Measurements from ENCODE around the gene PDGFB.
A peak's percentile ranks its signal among the peaks of the same experiment; 100 is the strongest.

Gene PDGFB

DNA sequence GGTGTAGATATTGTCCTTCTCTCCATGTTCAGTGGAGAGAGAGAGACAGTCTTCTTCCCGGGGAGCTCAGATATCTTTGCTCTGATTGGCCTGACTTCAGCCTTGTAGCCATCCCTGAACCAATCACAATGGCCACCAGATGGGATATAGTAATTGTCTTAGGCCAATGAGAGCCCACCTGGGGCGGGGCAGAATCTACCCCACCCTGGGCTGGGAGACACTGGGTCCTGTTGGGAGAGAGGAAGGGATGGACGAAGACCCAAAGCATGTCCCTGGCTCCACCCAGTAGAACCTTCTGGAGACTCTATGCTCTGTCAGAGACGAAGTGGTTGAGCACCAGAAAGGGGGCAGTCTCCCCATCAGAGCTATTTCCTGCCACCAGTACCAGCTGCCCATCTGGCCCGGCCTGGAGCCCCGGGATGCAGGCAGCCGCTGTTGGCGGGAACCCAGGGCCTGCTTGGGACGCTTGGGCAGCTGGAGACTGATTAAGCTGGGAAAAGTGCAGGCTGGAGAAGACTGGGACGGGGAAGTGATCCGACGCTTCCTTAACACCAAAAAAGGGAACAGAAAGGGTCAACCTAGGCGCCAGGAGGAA, 60.7 kb downstream of the PDGFB start:
- CTCF ChIA-PET: interaction anchor here (1.1 kb wide), 1 partner anchor 13 kb away, joined by 3 read pairs; no protein-coding TSS in a partner anchor
- no peak for DNase-seq
- no peak overlapping the region for H3K27ac Mint-ChIP-seq
- no peaks in the 10 kb centered on the region for H3K4me1 Mint-ChIP-seq
- no peaks in the 10 kb centered on the region for H3K36me3 Mint-ChIP-seq
- H3K27me3 Mint-ChIP-seq: peaks cover 58% of the 10 kb centered on the region
- H3K9me3 Mint-ChIP-seq: no peaks in the 10 kb centered on the region
- no peak overlapping the region for H3K4me3 Mint-ChIP-seq

DNA sequence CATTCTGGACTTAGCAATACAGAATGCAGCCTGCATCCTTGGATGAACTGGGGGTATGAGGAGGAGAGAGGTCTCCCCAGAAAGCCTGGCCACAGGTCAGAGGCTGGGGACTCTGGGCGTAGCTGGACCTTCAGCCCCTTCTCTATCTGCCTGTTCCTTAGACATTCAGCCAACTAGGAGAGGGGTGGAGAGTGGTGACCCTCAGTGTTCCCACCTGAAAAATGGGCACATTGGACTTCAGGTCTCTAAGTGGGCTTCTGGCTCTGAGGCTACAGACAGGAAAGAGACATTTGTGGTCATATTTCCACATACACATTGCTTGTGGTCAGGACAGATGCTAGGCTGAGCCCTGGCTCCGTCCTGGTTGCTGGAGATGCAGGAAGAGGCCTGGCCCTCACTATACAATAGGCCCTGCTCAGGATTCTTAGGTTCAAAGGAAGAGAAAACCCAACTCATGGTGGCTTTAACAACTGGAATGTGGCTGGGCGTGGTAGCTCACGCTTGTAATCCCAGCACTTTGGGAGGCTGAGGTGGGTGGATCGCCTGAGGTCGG, 62.2 kb downstream of the PDGFB start:
- Mint-ChIP-seq H3K36me3 (no peaks in the 10 kb centered on the region), H3K4me3 (no peak overlapping the region), H3K4me1 (peaks cover 7% of the 10 kb centered on the region), H3K9me3 (no peaks in the 10 kb centered on the region), H3K27me3 (peaks cover 49% of the 10 kb centered on the region), H3K27ac (no peak overlapping the region)
- DNase-seq: no peak
- CTCF ChIA-PET: interaction anchor here (0.9 to 2.1 kb wide), 2 partner anchors 12 to 134 kb away, joined by 3 to 8 read pairs; no protein-coding TSS in a partner anchor

DNA sequence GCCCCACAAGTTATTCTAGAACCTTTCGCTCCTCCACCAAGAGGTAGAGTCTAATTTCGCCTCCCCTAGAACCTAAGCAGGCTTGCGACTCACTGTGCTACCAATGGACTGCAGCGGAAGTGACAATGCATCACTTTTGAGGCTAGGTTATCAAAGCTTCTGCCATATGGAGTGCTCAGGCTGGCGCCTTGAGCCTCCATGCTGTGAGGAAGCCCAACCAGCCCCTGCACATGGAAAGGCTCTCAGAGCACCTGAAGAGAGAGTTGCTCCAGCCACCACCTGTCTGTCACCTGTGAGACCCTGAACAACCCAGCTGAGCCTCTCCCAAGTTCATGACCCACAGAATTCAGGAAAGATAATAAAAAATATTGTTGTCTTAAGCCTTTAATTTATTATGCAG, 63.0 kb downstream of the PDGFB start:
- peaks cover 8% of the 10 kb centered on the region for H3K4me1 Mint-ChIP-seq
- no peaks in the 10 kb centered on the region for H3K9me3 Mint-ChIP-seq
- CTCF ChIA-PET: interaction anchor here (2.1 kb wide), 1 partner anchor 11 kb away, joined by 8 read pairs; no protein-coding TSS in a partner anchor
- no peak overlapping the region for H3K4me3 Mint-ChIP-seq
- no peak for DNase-seq
- no peak overlapping the region for H3K27ac Mint-ChIP-seq
- no peaks in the 10 kb centered on the region for H3K36me3 Mint-ChIP-seq
- peaks cover 41% of the 10 kb centered on the region for H3K27me3 Mint-ChIP-seq

DNA sequence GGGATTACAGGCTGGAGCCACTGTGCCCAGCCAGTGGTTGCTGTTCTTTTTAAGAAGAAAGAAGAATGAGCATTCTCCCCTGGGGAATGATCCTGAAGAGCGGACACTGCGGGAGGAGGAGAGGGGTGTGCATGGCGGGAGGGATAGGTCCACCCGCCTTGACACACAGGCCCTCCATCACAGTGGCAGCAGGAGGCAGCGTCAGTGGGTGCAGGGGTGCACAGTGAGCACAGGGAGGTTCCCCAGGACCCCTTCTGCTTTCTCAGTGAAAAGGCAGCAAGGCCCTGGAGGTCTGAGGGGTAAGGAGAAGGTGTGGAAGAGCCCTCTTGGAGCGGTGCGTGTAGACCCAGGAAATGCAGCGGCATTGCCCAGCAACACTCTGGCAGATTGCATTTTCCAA, 63.4 kb downstream of the PDGFB start:
- Mint-ChIP-seq H3K4me3 (no peak overlapping the region), H3K27me3 (peaks cover 40% of the 10 kb centered on the region), H3K4me1 (peaks cover 8% of the 10 kb centered on the region), H3K9me3 (no peaks in the 10 kb centered on the region), H3K36me3 (no peaks in the 10 kb centered on the region), H3K27ac (no peak overlapping the region)
- CTCF ChIA-PET: interaction anchor here (2.1 kb wide), 1 partner anchor 11 kb away, joined by 8 read pairs; no protein-coding TSS in a partner anchor
- DNase-seq: no peak

DNA sequence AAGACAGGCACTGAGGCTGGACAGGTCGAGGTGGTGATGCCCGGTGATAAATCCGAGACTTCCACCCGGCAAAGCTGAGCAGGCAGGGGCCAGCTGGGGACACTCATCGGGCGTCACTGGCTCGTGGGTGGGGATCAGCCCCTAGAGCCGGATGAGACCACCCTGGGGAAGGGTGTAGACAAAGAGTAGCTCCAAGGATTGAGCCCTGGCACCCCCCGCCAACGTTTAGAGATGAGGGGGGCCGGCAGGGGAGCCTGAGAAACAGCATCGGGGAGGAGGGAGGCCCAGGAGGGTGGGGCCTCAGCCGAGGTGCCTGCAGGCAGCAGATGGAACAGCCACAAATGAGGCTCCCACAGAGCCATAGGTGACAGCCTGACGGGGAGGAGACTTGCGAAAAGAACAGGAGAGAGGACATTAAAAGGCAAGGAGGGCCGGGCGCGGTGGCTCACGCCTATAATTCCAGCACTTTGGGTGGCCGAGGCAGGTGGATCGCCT, 64.9 kb downstream of the PDGFB start:
- Mint-ChIP-seq H3K4me3 (no peak overlapping the region), H3K27me3 (peaks cover 27% of the 10 kb centered on the region), H3K27ac (no peak overlapping the region), H3K4me1 (peaks cover 13% of the 10 kb centered on the region), H3K36me3 (no peaks in the 10 kb centered on the region), H3K9me3 (no peaks in the 10 kb centered on the region)
- no peak for DNase-seq
- CTCF ChIA-PET: interaction anchor here (1.3 kb wide), 1 partner anchor 126 kb away, joined by 3 read pairs; no protein-coding TSS in a partner anchor

DNA sequence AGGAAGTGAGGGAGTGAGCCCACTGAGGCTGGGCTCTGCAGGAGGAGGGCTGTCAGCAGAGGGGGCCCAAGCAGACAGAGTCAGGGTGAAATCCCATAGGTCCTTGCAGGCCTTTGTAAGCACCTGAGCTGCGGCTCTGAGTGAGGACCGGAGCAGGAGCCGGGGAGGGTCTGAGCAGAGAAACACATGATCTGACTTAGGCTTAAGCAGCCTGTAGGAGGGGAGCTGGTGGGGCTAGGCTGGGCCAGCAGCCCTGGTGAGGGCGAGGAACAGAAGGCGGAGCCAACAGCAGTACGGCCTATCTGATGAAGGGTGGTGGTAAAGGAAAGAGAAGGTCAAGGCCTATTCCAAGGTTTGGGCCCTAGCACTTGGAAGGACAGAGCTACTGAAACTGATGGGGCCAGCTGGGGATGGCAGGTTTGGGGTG, 65.4 kb downstream of the PDGFB start:
- Mint-ChIP-seq H3K4me3 (no peak overlapping the region), H3K27ac (no peak overlapping the region), H3K4me1 (peaks cover 18% of the 10 kb centered on the region), H3K36me3 (no peaks in the 10 kb centered on the region), H3K9me3 (no peaks in the 10 kb centered on the region), H3K27me3 (peaks cover 22% of the 10 kb centered on the region)
- CTCF ChIA-PET: interaction anchor here (1.3 kb wide), 1 partner anchor 127 kb away, joined by 3 read pairs; no protein-coding TSS in a partner anchor
- DNase-seq: no peak

DNA sequence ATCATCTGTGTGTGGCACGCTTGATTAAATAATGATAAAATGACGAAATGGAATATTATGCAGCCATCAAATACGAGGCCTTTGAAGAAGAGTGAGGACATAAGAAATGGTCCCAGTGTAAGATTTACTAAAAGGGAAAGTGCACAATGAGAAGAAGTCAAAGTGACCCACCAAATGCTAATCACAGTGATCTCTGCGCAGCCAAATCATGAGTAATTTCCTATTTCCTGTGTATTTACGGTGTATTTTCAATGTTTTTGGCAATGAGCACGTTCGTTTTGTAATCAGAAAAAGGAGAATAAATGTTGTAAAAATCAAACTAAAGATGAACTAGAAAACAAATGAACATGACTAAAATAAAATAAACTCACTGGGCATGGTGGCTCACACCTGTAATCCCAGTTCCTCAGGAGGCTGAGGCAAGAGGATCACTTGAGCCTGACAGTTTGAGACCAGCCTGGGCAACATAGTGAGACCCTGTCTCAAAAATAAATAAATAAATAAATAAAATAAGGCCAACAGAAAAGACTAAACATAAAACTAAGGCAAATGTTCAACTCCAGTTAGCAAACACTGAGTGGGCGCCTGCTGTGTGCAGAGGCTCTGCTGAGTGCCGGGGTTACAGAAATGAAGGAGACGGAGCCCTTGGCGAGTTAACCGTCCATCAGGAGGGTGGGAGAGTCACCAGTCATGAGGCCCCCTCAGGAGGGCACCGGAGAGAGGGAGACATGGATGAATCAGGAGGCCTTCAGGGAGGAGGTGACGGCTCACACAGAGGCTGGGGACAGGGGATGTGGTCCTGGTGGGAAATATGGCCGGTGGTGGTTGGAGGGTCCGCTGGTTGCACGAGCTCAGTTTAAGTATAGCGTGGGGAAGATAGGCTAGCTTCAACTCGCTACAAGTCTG, 66.3 kb downstream of the PDGFB start:
- no peaks in the 10 kb centered on the region for H3K9me3 Mint-ChIP-seq

DNA sequence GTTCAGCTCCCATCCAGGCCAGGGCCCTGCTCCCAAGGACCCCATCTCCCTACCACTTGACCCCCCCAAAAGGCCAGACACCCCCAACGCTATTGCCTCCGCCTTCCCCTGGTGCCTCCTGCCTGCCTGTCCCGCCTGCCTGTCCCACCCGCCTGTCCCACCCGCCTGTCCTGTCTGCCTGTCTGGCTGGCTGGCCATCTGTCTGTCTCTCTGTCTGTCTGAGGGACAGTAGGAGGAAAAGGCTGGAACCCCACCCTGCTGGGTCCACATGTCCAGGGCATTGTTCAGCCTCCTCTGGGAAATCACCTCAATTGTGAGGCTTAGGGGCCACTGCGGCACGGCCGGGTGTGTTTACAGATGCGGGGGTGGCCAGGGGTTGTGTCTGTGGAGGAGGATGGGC, 67.0 kb downstream of the PDGFB start:
- no peak for DNase-seq
- no peak overlapping the region for H3K27ac Mint-ChIP-seq
- no peaks in the 10 kb centered on the region for H3K36me3 Mint-ChIP-seq
- H3K9me3 Mint-ChIP-seq: no peaks in the 10 kb centered on the region
- CTCF ChIA-PET: interaction anchor here (1.2 kb wide), 1 partner anchor 133 kb away, joined by 3 read pairs; no protein-coding TSS in a partner anchor
- peaks cover 14% of the 10 kb centered on the region for H3K27me3 Mint-ChIP-seq
- H3K4me1 Mint-ChIP-seq: peaks cover 34% of the 10 kb centered on the region
- H3K4me3 Mint-ChIP-seq: no peak overlapping the region

More for the DNA sequence above, 66.3 kb downstream of the PDGFB start:
- Mint-ChIP-seq H3K27ac (no peak overlapping the region), H3K36me3 (no peaks in the 10 kb centered on the region), H3K4me3 (no peak overlapping the region), H3K4me1 (peaks cover 27% of the 10 kb centered on the region), H3K27me3 (peaks cover 14% of the 10 kb centered on the region)
- CTCF ChIA-PET: interaction anchor here (1.2 to 1.3 kb wide), 2 partner anchors 128 to 132 kb away, joined by 3 read pairs; no protein-coding TSS in a partner anchor
- DNase-seq: no peak

DNA sequence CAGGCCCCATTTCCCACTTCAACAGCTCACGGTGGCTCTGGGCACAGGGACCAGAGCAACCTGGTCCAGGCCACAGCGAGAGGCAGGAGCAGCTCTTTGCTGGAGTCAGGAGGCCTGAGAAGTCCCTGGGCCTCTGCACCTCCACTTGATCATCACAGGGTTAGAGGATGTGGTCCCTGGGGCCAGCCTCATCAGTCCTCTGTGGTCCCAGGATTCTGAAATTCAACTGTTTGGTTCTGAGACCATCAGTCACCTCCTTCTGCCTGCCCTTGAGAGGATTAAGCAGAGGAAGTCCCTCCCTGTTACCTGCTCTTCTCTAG, 67.4 kb downstream of the PDGFB start:
- Mint-ChIP-seq H3K36me3 (no peaks in the 10 kb centered on the region), H3K27me3 (peaks cover 14% of the 10 kb centered on the region), H3K4me1 (peaks cover 35% of the 10 kb centered on the region), H3K9me3 (no peaks in the 10 kb centered on the region), H3K4me3 (no peak overlapping the region), H3K27ac (no peak overlapping the region)
- CTCF ChIA-PET: interaction anchor here (1.2 kb wide), 1 partner anchor 133 kb away, joined by 3 read pairs; no protein-coding TSS in a partner anchor
- DNase-seq: no peak

DNA sequence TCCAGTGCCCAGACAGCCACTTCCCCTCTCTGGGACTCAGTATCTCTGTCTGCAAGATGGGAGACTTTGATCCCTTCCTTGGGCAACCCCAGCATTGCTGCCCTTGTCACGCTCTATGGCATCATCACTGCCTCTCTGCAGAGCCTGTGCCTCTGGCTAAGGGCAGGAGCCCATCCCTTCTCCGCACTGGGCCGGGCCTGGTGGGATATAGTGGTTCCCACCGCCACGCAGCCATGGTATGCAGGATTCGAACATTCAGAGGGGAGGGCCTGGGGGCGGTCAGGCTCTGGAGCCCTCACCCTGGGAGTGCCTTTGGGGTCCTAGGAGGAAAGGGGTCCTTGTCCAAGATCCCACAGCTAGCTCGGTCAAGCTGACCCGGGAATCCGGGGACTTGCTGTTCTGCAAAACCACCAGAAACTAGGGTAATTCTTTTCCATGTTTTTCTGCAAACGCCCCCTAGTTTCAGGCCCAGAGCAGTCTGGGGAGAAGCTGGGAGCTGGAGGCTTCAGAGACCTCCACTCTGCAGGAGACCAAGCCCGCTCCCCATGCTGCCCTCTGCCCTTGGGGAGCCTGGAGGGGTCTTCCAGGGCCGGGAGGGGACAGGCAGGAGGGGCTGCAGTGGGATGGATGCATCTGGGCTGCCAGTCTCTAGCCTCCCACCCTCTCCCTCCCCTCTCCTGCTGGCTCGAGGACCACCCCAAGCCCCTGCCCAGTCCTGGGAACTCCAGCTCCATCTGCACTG, 67.9 kb downstream of the PDGFB start:
- Mint-ChIP-seq H3K4me1 (peaks cover 39% of the 10 kb centered on the region), H3K4me3 (no peak overlapping the region), H3K27ac (no peak overlapping the region), H3K36me3 (no peaks in the 10 kb centered on the region), H3K9me3 (no peaks in the 10 kb centered on the region), H3K27me3 (peaks cover 13% of the 10 kb centered on the region)
- no peak for DNase-seq
- CTCF ChIA-PET: interaction anchor here (0.8 to 1.2 kb wide), 2 partner anchors 134 kb away, joined by 3 read pairs; no protein-coding TSS in a partner anchor

DNA sequence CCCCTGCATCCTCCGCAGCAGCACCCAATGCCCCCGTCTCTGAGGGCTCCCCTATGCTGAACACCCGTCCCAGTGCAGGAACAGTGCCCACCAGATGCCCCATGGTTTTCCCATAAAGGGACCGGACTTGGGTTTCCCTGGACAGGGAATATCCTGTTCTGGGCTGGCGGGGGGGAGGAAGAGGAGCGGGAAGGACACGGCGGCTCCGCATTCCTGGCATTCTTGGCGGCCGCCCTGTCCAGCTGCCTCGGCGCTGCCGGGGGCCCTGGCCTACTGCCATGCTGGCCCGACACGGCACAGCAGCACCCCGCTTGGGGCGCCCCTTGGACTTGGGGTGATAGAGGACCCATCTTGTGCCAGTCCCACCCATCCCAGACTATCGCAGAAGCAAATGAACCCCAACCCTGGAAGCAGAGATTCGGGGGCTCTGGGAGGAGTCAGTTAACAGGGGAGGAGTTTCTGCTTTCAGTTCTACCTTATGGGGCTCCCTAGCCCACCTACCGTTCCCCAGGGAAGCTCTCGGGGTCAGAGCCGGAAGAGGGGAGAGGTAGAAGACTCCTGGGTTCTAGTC, 68.6 kb downstream of the PDGFB start:
- no peak for DNase-seq
- peaks cover 10% of the 10 kb centered on the region for H3K27me3 Mint-ChIP-seq
- CTCF ChIA-PET: interaction anchor here (0.8 to 1.0 kb wide), 2 partner anchors 40 to 135 kb away, joined by 3 read pairs; no protein-coding TSS in a partner anchor
- no peak overlapping the region for H3K4me3 Mint-ChIP-seq
- peaks cover 44% of the 10 kb centered on the region for H3K4me1 Mint-ChIP-seq
- no peaks in the 10 kb centered on the region for H3K9me3 Mint-ChIP-seq
- no peaks in the 10 kb centered on the region for H3K36me3 Mint-ChIP-seq
- no peak overlapping the region for H3K27ac Mint-ChIP-seq

DNA sequence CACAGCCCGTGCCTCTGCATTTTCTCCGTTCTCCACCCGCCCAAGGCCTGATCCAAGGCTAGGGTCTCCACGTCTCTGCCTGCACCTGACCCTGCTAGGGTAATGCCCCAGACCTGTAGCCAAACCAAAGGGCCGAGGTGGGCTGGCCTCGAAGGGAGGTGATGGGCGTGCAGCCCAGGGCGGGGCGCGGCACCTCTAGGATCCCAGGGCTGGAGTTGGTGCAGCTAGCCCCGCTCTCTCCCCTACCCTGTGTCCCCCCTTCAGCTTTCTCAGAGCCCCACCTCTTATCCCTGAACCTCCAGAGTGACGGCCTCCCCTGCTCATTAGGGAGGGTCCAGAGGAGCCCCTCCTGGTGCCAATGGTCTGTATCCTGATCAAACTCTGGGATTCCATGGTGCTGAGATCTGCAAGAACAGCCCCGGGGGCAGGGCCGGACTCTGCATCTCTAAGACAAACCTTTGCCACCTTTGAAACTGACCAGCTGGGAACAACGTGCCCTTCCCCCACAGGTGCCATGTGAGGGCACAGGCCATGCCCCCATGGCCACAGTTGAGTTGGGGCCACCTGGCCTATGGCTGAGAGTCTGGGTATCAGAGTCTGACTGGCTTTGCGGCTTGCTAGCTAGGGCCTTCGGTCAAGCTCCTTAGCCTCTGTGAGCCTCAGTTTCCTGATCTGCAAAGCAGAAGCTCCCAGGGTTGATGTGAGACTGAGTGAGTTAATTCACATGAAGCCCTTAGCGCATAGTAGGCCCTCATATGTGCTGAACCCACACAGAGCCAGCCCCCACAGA, 69.2 kb downstream of the PDGFB start:
- DNase-seq: no peak
- H3K36me3 Mint-ChIP-seq: no peaks in the 10 kb centered on the region

More for the DNA sequence above, 69.2 kb downstream of the PDGFB start:
- Mint-ChIP-seq H3K9me3 (no peaks in the 10 kb centered on the region), H3K27me3 (peaks cover 7% of the 10 kb centered on the region), H3K27ac (peak overlapping the region; percentile 45), H3K4me3 (no peak overlapping the region), H3K4me1 (peaks cover 51% of the 10 kb centered on the region)
- CTCF ChIA-PET: interaction anchor here (0.8 to 6.5 kb wide), 4 partner anchors 40 to 141 kb away, joined by 3 to 134 read pairs (median 8); no protein-coding TSS in a partner anchor

All from activated naive CD4-positive, alpha-beta T cell treated with anti-CD3 and anti-CD28 coated beads, Interleukin-2, amount 10 ng/mL, durations not matched to agents 7 days and 5 days (primary cell).